ENCODE measurements around the gene TRPM2.

DNA sequence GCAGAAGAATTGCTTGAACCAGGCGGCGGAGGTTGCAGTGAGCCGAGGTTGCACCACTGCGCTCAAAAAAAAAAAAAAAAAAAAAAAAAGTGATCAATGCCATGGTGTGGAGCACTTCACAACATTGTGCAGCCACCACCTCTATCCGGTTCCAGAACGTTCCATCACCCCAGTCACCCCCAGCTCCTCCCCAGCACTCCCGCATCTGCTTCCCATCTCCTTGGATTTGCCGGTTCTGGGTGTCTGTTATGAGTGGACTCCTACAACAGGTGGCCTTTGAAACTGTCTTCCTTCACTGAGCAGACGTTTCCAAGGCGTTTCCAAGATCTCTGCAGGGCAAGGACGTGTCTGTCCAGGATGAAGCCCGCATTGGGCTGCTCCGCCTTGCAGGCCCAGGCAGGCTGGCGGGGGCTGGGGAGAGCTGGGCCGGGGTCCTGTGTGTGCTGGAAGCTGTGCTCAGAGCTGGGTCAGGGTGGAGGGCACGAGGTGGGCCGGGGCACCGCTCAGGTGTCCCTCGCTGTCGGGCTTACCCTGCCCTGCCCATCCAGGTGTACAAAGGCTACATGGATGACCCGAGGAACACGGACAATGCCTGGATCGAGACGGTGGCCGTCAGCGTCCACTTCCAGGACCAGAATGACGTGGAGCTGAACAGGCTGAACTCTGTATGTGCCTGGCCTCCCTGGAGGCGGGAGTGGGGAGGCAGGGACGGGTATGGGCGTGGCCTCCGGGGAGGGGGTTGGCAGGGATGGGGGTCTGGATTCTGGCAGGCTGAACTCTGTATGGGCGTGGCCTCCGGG, 87.0 kb downstream of the TRPM2 start:
- TF ChIP-seq EP300 (IDR thresholded peaks at IDR 0.05) (no peak), POLR2A (IDR thresholded peaks at IDR 0.05) (no peak), POLR2AphosphoS5 (IDR thresholded peaks at IDR 0.05) (no peak)
- TF ChIP-seq, protein P1, sequence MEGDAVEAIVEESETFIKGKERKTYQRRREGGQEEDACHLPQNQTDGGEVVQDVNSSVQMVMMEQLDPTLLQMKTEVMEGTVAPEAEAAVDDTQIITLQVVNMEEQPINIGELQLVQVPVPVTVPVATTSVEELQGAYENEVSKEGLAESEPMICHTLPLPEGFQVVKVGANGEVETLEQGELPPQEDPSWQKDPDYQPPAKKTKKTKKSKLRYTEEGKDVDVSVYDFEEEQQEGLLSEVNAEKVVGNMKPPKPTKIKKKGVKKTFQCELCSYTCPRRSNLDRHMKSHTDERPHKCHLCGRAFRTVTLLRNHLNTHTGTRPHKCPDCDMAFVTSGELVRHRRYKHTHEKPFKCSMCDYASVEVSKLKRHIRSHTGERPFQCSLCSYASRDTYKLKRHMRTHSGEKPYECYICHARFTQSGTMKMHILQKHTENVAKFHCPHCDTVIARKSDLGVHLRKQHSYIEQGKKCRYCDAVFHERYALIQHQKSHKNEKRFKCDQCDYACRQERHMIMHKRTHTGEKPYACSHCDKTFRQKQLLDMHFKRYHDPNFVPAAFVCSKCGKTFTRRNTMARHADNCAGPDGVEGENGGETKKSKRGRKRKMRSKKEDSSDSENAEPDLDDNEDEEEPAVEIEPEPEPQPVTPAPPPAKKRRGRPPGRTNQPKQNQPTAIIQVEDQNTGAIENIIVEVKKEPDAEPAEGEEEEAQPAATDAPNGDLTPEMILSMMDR (IDR thresholded peaks at IDR 0.05): no peak

Data from stomach (tissue), 4 donors.